HG02642 (cell line): ENCODE results near the gene NELFB.

ENCODE experiments used
- ATAC-seq: cut with Tn5 transposase; IDR thresholded peaks from one replicate; pipeline ENCODE4 v1.9.1; 2021; ENCODE audit warnings: mild to moderate bottlenecking; ENCODE audit not compliant: unreplicated experiment, poor library complexity

Gene NELFB

GRCh38 chr9:137311986-137312851, 57.1 kb downstream of the NELFB start:
- no peak for ATAC-seq

DNA sequence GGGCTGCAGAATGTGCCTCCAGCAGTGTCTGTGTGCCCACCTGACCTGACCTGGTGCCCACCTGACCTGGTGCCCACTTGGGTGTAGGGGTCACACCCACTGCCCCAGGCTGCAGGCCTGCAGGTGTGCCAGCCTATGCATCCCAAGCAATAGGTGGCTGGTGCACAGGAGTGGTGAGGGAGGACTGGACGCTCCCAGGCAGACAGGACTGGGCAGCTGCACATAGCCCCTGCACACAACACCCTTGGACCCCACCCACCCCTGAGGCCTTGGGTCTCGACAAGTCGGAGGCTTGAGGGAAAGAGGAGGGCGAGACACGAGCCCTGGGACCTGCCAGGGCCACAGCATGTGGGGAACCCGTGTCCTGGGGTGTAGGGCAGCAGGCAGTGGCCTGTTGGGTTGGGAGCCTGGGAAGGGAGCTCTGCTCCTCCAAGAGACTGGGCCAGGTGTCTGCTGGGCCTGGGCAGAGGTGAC, 57.8 kb downstream of the NELFB start:
- ATAC-seq, result no peak

DNA sequence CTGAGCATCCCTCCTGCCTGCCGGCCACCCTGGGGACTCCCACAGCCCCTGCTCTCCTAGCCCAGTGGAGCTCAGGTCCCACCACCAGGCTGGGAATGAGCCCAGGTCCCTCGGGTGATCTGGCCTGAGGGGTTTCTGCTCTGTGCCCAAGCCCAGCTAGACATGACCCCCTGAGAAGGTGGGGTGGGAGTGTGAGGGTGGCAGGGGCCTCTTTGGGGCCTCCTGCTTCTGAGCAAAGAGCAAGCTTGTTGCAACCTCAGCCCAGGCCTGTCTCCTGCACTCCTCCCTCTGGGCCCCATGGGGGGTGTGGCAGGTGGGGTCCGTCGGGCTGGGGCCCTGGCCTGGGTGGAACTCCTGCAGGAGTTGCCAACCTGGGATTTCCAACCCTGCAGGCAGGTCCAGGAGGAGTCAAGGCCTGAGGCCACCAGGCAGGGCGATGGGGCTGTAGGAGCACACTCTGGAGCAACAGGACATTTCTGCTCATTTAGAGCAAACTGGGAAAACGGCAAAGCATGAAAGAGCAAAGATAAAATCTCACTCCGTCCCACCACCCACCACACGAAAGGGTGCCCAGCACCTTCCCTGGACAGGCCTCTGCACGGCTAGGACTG, 58.3 kb downstream of the NELFB start:
- no peak for ATAC-seq

- ATAC-seq, result no peak
These were observed 58.9 kb downstream of the NELFB start for GRCh38 chr9:137313956-137314560.

GRCh38 chr9:137314561-137315560, 59.7 kb downstream of the NELFB start:
- no peak for ATAC-seq

DNA sequence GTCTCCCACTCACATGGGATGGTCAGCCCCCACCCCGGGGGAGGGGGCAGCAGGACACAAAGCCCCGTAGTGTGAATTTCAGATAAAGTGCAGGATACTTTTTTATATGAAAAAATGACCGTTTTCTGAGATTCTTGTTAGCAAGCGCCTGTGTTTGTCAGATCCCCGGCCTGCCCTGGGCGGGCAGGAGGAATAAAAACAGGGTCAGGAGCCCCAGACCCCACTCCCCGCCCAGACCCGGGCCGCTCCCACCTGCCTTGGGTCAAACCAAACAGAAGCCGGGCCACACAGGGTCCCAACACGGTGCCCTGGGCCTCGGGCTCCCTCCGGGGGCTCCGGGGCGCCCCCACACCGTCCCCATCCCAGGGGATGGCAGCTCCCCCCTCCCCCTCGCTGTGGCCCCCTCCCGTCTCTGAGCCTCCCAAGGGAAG, 60.5 kb downstream of the NELFB start:
- no peak for ATAC-seq

DNA sequence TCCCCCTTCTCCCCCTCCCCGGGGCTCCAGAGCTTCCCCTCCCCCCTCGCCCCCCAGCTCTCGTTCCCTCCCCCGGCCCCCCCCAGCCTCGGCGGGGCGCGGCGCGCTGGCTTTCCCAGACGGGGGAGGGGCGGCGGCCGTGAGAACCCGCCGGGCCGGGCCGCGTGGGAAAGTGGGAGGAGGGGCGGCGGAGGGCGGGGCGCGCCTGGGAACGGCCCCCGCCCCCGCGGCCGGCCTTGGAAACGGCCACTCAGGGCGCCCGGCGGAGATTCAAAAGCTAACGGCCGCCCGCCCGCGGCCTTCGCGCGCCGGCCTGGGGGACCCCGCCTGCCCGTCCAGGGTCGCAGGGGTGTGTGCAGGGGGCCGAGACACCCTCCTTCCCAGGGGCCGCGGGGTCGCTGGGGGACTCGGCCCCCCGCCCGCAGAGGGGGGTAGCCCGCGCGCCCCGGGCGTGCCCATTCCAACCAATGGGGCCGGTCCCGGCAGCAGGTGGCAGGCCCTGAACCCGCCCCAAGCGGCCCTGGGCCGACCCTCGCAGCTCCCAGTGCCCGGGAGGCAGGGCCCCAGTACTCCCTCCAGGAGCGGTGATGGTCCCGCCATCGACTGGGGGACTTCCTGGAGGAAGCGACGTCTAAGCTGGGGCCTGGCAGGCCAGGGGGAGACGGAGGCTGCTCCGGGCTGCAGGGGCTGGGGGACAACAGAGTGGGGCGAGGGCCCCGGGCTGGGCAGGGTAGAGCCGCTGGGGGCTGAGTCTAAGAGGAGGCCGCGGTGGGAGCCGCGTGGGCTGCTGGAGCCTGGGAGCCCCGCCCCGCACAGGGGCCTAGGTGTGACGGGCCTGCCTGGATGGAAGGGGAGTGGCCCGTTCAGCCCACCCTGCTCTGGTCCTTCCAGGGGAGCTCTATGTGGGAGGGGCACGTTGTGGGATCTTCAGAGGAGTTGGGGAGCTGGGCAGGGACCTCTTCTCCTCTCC, 61.2 kb downstream of the NELFB start:
- no peak for ATAC-seq

DNA sequence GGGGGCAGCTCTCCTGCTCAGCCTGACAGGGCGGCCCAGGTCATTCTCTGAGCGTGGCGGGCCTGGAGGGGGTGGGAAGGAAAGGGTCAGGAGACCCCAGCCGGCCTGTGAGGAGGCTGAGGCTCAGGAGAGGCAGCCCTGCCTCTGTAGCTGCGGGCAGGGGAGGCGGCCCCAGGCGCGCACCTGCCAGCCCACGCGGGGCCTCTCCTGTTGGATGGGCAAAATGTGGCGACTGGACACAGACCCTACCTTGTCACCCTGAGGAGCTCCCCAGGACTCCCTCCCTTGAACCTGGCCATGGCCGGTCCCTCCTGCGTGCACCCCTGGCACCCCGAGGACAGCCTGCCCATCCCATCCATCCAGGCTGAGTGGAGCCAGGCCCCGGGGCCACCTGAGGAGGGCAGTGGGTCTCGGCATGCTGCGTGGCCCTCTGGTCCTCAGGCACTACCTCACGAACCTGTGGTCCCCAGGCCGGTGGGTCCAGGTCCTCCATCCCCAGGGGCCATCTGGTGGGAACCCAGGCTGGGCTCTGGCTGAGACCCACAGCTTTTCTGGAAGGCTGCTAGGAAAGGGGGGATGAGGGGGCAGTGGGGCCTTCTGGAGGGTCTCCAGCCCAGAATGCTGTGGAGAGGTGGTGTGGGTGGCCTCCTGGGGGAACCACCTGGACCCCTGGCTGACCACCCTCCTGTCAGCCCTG, 62.0 kb downstream of the NELFB start:
- ATAC-seq, result no peak

GRCh38 chr9:137317718-137318511, 62.8 kb downstream of the NELFB start:
- no peak for ATAC-seq

GRCh38 chr9:137318602-137319001, 63.5 kb downstream of the NELFB start:
- no peak for ATAC-seq

- no peak for ATAC-seq
These were observed 64.0 kb downstream of the NELFB start for GRCh38 chr9:137319011-137319738.

DNA sequence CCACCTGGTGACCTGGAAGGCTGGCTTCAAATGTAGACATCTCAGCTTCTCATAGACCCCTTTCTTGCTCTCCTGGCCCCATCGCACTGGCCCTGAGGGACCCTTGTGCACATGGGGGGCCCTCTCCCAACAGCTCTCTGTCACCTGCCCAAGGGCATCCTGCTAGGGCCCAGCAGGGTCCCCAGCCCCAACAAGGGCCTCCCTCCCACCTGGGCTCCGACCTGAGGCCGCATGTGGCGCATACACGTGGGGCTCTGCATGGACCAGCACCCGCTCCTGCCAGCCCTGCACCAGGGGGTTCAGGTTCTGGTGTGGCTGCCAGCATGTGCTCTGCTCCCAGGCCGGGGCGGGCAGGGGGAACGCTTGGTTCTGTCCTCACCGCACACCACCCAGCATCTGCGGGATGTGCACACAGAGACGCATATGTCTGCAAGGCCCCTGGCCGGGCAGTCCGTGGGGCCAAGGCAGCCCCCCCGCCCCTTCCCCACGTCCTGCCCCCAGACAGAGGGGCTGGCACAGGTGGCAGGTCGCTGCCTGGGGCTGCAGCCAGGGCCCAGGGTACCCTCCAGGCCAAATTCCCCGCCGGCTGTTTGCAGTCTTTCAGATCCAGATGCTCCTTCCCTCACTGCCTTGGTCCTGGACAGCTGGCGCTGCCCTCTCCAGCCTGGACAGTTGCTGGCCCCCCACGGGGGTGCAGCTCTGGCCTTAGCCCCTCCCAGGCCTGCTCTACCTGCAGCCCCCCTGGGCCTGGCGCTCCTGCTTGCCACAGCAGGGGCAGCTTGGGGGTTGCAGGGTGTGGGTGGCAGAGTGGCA, 64.8 kb downstream of the NELFB start:
- ATAC-seq, result no peak

GRCh38 chr9:137320555-137321384, 65.6 kb downstream of the NELFB start:
- ATAC-seq, result no peak

GRCh38 chr9:137321726-137322361, 66.7 kb downstream of the NELFB start:
- ATAC-seq, result no peak
